HG03460 (cell line): ENCODE results near the gene FLOT1.

Experiments used
- ATAC-seq: cut with Tn5 transposase; IDR thresholded peaks from one replicate; pipeline ENCODE4 v1.9.1; 2021; ENCODE audit not compliant: unreplicated experiment

Gene FLOT1

DNA sequence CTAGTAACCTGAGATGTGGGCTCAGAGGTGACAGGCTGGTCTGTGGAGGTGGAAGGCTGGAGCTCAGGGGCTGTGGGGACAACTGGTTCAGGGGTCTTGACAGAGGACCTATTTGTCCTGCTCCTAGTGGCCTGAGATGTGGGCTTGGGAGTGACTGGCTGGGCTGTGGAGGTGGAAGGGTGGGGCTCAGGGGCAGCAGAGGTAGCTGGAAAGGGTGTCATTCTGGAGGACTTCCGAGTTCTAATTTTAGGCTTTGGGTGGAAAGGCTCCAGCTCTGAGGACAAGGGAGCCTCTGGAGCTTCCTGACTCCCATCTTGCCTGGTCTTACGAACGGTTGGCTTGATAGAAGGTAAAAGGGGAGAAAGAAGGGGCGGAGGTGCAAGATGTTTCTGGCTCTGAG lies 36.9 kb downstream of the FLOT1 start:
- no peak for ATAC-seq

GRCh38 chr6:30703821-30704220 lies 38.7 kb downstream of the FLOT1 start:
- no peak for ATAC-seq

- ATAC-seq = no peak
These were observed 39.5 kb downstream of the FLOT1 start for GRCh38 chr6:30703011-30703410.

GRCh38 chr6:30700340-30700739 lies 42.1 kb downstream of the FLOT1 start:
- no peak for ATAC-seq

DNA sequence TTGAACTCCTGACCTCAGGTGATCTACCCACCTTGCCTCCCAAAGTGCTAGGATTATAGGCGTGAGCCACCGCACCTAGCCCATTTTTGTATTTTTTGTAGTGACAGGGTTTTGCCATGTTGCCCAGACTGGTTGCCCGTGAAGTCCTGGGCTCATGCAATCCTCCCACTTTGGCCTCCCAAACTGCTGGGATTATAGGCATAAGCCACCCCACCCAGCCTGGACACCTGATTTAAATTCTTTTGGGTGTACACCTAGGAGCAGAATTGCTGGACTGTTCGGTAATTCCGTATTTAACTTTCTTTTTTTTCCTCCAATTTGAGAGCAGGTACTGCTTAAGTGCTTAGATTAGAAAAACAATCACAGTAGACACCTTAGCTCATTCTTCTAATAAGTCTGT lies 46.1 kb downstream of the FLOT1 start:
- no peak for ATAC-seq

GRCh38 chr6:30691208-30691847 lies 51.2 kb downstream of the FLOT1 start:
- no peak for ATAC-seq

DNA sequence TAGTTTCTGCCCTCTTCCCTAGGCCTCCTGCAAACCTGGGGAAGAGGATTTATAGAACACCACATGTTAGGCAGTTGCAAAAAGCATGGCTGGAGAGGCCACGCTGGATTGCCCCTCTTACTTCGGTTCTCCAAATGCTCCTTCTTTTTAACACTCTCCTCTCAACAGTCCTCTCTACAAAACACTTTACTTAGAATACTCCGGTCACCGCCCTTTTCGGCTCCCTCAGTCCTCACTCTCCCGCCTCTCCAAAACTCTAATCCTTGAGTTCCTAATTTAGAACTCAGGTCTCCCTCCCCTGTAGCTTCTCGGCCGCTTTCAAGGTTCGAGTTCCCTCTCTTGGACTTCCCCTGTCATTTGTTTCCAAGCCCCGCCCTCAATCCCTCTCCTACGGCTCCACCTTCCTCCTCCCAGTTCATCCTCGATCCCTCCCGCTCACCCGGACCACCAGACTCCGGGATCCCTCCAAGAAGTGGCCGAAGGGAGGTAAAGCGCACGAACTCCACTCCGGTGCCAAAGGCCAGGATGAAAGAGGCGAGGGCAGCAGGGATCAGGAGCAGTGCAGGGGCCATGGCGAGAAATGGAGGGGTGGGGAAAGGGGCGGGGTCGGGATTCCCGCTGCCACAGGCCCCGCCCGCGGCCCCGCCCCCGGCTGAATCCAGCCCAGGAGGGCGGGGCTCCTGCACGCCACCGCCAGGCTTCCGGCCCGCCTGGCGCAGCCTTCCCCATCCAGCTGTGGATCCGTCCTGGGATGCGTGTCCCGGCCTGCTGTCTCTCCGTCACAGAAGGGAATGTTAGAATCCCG lies 51.9 kb downstream of the FLOT1 start, which contains the start of gene NRM:
TSS of gene NRM (minus strand) at position 582 of the 805 bp plus-strand sequence. CDS start at position 572, 10 bp downstream.
- no peak for ATAC-seq

DNA sequence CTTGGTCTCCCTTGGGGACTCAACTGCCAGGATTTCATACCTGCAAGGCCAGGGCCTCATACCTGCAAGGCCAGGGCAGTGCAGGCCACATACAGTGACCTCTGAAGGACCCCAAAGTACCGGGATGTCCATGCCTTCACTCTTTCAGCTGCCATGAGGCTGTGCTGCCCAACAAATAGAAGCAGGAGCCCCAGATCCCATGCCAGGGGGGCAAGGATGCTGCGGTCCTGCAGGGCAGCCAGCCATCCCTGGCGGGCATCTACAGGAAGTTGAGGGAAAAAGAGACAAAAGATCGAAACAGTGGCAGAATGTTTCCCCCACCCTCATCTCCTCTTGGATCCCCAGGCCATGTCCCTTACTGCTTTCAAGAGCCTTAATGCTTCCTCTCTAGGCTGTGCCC lies 52.5 kb downstream of the FLOT1 start:
- no peak for ATAC-seq

GRCh38 chr6:30689022-30689865 lies 53.2 kb downstream of the FLOT1 start:
- no peak for ATAC-seq

- ATAC-seq = no peak
These were observed 53.9 kb downstream of the FLOT1 start for GRCh38 chr6:30688569-30688968.

GRCh38 chr6:30687659-30688431 lies 54.6 kb downstream of the FLOT1 start:
- ATAC-seq = no peak

DNA sequence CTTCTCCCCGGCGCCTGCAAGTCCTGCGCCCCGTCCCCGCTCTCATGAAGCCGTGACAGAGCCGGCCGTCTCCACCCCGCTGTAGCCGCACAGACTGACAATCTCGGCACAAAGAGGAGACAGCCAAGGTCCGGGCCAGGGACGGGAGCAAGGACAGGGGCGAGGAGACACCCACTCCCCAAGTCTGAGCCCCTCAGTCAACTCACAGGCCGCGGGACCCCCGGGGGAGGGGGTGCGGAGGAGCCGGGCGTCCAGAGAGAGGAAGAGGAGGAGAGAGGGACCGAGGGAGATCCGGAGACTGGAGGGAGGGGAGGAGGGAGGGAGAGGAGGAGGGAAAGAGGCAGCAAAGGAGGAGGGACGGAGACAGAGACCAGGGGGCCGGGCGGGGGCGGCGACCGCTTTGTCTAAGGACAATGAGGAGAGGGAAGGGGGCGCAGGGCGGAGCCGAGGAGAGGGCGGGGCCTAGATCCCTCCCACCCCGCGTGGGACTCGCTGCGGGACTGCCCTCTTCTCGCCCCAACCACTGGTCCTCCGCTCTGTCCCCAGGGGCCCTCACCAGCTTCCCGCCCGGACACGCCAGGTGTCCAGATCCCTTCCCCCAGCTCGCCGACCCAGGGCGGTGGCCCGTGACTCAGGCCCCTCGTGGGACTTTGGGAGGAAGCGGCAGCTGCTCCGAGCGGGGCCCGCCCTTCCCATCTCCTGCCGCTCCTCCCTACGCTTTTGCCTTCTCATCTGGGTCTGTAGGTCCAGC lies 55.4 kb downstream of the FLOT1 start:
- peak; percentile 44 for ATAC-seq

DNA sequence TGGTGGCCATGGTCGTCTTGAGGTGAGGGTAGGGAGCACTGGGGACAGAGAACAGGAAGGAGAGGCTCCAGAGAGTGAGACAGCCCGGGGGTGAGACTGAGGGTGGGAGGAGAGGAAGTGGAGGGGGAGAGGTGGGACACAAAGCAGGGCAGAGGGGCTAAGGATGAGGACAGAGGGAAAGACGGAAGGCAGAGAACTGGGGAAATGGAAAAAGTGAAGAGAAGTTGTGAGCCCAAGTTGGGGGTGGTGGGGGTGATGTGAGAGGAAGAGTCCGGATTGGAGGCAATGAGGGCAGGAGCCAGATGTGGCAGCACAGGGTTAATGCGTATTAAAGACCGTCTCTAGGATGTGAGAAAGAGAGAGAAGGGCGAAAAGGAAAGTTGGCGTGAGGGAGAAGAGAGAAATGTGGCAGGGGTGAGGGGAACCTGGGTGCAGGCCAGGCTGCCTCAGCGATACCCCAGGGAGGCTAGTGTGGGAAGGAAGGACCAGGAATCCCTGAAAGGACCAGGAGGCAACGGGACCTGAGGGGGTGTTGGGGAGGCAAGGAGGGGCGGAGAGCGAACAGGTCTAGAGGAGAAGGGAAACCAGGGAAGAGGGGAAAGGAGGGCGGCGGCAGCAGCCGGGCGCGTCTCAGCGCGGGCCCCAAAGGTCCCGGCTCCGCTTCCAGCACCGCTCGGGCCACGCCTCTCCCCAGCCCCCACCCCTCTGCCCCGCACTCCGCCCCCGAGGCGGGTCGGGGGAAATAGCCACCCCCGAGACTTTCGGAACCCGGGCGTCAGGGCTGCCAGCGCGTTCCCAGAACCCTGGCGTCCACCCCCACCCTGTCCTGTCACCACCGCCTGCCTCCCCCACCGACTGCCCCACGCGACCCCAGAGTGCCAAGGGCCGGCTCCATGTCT lies 56.2 kb downstream of the FLOT1 start, which contains the start of gene PPP1R18:
TSS of gene PPP1R18 (minus strand) at position 637 of the 899 bp plus-strand sequence. CDS start at position 10, 627 bp downstream.
- ATAC-seq = no peak

DNA sequence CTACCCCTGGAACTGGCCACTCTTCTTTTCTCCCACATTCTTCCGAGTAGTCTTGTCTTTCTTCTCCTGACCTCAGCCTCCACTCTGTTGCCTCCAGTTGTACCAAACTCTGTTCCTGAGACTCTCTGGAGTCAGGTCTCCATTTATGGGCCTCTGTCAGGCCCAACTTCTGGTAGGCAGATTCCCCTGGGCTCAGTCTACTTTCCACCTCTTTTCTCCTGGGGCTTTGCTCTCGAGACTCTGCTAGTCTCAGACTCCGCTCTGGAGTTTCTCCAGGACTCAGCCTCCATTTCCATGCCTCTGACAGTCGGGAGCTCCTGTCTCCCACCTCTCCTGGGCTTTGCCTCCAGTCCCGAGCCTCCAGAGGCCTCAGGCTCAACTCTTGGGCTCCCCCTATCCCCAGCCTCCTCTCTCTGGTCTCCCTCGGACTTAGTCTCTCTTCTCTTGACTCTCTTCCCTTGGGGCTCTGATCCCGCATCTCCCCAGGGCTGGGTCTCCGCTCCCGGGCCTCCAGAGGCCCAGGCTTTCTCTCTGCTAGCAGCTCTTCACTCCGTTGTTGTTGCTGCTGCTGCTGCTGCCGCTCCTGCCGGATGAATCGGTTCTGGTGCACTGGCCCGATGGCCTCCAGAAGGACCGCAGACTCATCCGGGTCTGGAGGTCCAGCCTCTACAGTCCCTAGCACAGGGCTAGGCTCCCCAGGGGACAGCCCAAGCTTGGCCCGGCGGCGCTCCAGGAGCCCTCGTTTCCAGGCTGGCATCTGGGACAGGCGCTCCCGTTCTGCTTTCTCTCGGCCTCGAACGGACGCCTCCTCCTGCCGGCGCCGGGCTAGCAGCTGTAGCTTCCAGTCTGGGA lies 57.1 kb downstream of the FLOT1 start:
- no peak for ATAC-seq

DNA sequence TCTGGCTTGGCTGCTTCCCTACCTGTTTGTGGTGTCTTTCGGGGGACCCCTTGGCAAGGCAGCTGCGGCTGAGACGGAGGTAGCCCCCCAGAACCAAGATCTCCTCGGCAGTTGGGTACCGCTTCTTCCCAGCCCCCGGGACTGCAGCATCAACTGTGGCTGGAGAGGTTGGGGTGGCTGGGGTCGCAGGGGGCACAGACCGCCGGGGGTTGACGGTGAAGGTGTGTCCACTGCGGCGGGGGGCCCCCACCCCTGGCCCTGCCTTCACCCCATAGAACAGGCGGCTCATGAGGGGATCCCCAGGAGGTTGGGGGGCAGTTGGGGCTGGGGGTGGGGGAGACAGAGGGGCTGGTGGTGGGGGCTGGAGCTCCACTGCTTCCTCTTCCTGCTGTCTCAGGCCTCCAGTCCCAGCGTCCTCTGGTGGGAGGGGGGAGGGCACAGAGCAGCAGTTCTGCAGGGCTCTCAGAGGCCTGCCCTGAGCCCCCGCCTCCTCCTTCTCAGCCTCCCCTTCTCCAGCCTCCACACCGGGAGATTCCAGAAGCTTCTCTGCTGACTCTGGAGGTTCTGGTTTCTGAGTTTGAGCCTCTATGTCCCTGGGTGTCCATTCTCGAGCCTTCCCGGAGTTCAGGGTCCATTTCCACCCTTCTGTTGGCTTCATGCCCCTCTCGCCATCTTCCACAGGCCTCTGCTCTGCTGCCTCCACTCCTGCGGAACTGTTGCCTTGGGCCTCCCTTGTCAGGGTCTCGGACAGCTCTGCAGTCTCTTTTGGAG lies 57.9 kb downstream of the FLOT1 start:
- no peak for ATAC-seq

DNA sequence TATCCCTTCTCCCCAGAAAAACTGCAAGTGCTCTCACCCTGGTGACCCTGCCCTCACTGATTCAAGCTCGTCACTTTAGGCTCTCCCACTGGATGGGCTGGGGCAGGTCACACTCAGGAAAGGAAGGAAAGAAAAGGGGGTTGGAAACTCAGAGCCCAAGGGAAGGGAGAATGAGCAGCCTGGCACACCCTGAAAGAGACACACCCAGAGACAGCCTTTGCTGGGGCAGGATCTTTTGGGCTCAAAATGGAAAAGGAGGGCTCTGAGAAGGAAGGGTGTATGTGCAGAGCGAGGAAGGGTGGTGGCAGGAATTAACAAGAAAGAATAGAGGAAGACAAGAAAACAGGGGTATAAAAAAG lies 58.5 kb downstream of the FLOT1 start:
- no peak for ATAC-seq
